Neural cell (in vitro differentiated cells): ENCODE results near the gene SLC6A1. TPM values are rescaled to one million over a fixed set of nuclear protein-coding genes. Genes with fewer than 3 reads are reported as not detected.

Experiments used
- H2AFZ ChIP-seq: fragments of 200-600, 300-800 bp; sonication (generic), shearing (Covaris generic); 2 replicates; pipeline ENCODE4 v1.6.0; 2014; ENCODE audit warnings: low read depth, mild to moderate bottlenecking, antibody characterized with exemption, low read length, moderate library complexity
- H3F3A ChIP-seq: fragments of 200-600 bp; shearing (Covaris generic); 2 replicates; pipeline ENCODE4 v1.6.1; 2016; ENCODE audit warnings: mild to moderate bottlenecking, moderate library complexity, mixed read lengths, antibody characterized with exemption, low read length; ENCODE audit not compliant: insufficient read depth, poor library complexity, severe bottlenecking
- H3K27ac ChIP-seq: fragments of 200-600, 300-800 bp; sonication (generic), shearing (Covaris generic); 2 replicates; pipeline ENCODE4 v1.5.1; 2014; ENCODE audit warnings: mild to moderate bottlenecking, low read length, moderate library complexity
- H3K27me3 ChIP-seq: fragments of 300-800, 200-600 bp; sonication (generic), shearing (Covaris generic); 2 replicates; pipeline ENCODE4 v1.6.0; 2014; ENCODE audit warnings: mild to moderate bottlenecking, low read depth, low read length, moderate library complexity; ENCODE audit not compliant: insufficient read depth
- H3K36me3 ChIP-seq: fragments of 300-800, 200-600 bp; sonication (generic), shearing (Covaris generic); 2 replicates; pipeline ENCODE4 v1.5.1; 2014; ENCODE audit warnings: mild to moderate bottlenecking, antibody characterized with exemption, low read length, moderate library complexity; ENCODE audit not compliant: insufficient read depth
- H3K4me2 ChIP-seq: fragments of 300-800, 200-600 bp; sonication (generic), shearing (Covaris generic); 2 replicates; pipeline ENCODE4 v1.6.0; 2014; ENCODE audit warnings: mild to moderate bottlenecking, low read length
- H3K4me3 ChIP-seq: fragments of 300-800, 200-600 bp; sonication (generic), shearing (Covaris generic); 2 replicates; pipeline ENCODE4 v1.5.1; 2014; ENCODE audit warnings: mild to moderate bottlenecking, low read length, moderate library complexity
- H3K79me2 ChIP-seq: fragments of 200-600 bp; shearing (Covaris generic); replicated peaks from 2 replicates; pipeline ENCODE4 v1.6.0; 2014; ENCODE audit warnings: mild to moderate bottlenecking, low read length, moderate library complexity; ENCODE audit not compliant: insufficient read depth
- H3K9ac ChIP-seq: fragments of 300-800, 200-600 bp; sonication (generic), shearing (Covaris generic); 2 replicates; pipeline ENCODE4 v1.6.1; 2016; ENCODE audit warnings: mild to moderate bottlenecking, low read length, mixed read lengths
- H3K9me2 ChIP-seq: fragments of 200-600 bp; shearing (Covaris generic); 2 replicates; pipeline ENCODE4 v1.6.1; 2016; ENCODE audit warnings: mild to moderate bottlenecking, low read length, mixed read lengths; ENCODE audit not compliant: insufficient read depth
- H3K9me3 ChIP-seq: fragments of 200-600, 300-800 bp; sonication (generic), shearing (Covaris generic); 2 replicates; pipeline ENCODE4 v1.6.1; 2016; ENCODE audit warnings: mild to moderate bottlenecking, mixed run types, low read length, moderate library complexity, mixed read lengths
- H4K20me1 ChIP-seq: fragments of 200-600 bp; shearing (Covaris generic); 2 replicates; pipeline ENCODE4 v1.6.1; 2016; ENCODE audit warnings: mild to moderate bottlenecking, mixed run types; ENCODE audit not compliant: insufficient read depth
- EP300 ChIP-seq: fragments of 450-650 bp; conservative IDR thresholded peaks from 2 replicates; pipeline ENCODE4 v1.6.1; 2014; ENCODE audit warnings: antibody characterized with exemption, mild to moderate bottlenecking, moderate library complexity; ENCODE audit not compliant: poor library complexity, severe bottlenecking
- EZH2 ChIP-seq: fragments of 200-600, 300-800 bp; shearing (Covaris generic), sonication (generic); IDR thresholded peaks from 2 replicates; pipeline ENCODE4 v1.6.1; 2014; ENCODE audit warnings: antibody characterized with exemption, low read length, borderline replicate concordance, mild to moderate bottlenecking; ENCODE audit not compliant: insufficient read depth, poor library complexity, severe bottlenecking
- MXI1 ChIP-seq: fragments of 450-650 bp; conservative IDR thresholded peaks from 2 replicates; pipeline ENCODE4 v1.6.1; 2014; ENCODE audit warnings: antibody characterized with exemption, mild to moderate bottlenecking; ENCODE audit not compliant: poor library complexity, severe bottlenecking
- POLR2AphosphoS5 ChIP-seq: IDR thresholded peaks from 2 replicates; pipeline ENCODE4 v1.6.1; 2012
- RAD21 ChIP-seq: fragments of 450-650 bp; conservative IDR thresholded peaks from 2 replicates; pipeline ENCODE4 v1.6.1; 2014; ENCODE audit warnings: antibody characterized with exemption, mild to moderate bottlenecking, moderate library complexity
- SMC3 ChIP-seq: fragments of 450-650 bp; conservative IDR thresholded peaks from 2 replicates; pipeline ENCODE4 v1.6.1; 2014; ENCODE audit warnings: antibody characterized with exemption, mild to moderate bottlenecking, moderate library complexity; ENCODE audit not compliant: poor library complexity
- TAF1 ChIP-seq: IDR thresholded peaks from 2 replicates; pipeline ENCODE4 v1.6.1; 2012; ENCODE audit warnings: low read depth
- polyA plus RNA-seq: library from polyadenylated mRNA; depleted of rRNA; stranded (reverse); fragments of >200 nt; gene quantifications from 2 replicates; pipeline ENCODE4 v1.2.3, GENCODE V29; 2014
- TF ChIP-seq, protein P1 (sequence below): IDR thresholded peaks from 2 replicates; pipeline ENCODE4 v1.6.1; 2012; ENCODE audit warnings: borderline replicate concordance
- TF ChIP-seq, protein P2 (sequence below): fragments of 450-650 bp; IDR thresholded peaks from 2 replicates; pipeline ENCODE4 v1.5.1; 2014; ENCODE audit warnings: antibody characterized with exemption, mild to moderate bottlenecking, moderate library complexity; ENCODE audit not compliant: poor library complexity, severe bottlenecking

Gene SLC6A1
- polyA plus RNA-seq, 1 donor from 2014 or later = 43.2 TPM

DNA sequence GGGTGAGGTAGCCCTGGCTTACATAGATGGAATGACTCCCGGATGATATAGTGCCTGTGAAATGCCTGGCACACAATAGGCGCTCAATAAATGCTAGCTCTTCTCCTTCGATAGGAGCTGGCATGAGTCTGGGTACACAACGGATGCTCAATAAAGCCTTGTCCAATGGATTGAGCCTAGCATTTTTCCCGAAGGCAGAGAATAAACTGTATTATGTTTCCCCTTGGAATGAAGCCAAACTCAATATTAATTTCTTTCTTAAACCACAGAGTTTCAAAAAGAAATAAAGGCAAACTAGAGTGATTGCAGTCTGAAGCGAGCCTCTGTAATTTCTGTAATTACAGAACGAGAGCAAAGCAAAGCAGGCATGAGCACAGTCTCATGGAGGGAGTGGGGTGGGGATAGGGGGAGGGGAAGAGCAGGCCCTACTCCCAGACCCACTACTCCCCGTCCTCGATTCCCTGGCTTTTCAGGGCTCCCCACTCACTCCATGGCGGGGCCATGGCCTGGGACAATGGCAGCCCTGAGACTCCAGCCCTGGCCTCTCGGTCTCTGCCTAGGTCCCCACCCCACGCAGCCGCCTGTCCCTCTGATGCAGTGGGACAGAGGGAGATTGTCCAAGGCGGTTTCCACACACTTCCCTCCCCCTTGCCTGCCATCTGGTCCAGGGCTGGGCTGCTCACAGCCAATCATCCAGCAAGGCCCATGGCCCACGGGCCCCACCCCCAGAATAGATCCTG, 18.0 kb downstream of the SLC6A1 start:
- Histone ChIP-seq H3K79me2 (no peaks in the 10 kb centered on the region), H3K9me2 (no peaks in the 10 kb centered on the region), H3K27ac (peak overlapping the region; percentile 17), H3F3A (no peaks in the 10 kb centered on the region), H3K9me3 (no peaks in the 10 kb centered on the region), H3K9ac (peak overlapping the region; percentile 19), H4K20me1 (no peaks in the 10 kb centered on the region), H2AFZ (no peak overlapping the region), H3K27me3 (no peaks in the 10 kb centered on the region), H3K4me3 (no peak overlapping the region), H3K36me3 (no peaks in the 10 kb centered on the region), H3K4me2 (no peak overlapping the region)
- no peak for TF ChIP-seq EZH2
- no peak for TF ChIP-seq SMC3
- TF ChIP-seq TAF1 = no peak
- TF ChIP-seq EP300 = no peak
- TF ChIP-seq RAD21 = no peak
- no peak for TF ChIP-seq POLR2AphosphoS5
- TF ChIP-seq MXI1 = no peak

DNA sequence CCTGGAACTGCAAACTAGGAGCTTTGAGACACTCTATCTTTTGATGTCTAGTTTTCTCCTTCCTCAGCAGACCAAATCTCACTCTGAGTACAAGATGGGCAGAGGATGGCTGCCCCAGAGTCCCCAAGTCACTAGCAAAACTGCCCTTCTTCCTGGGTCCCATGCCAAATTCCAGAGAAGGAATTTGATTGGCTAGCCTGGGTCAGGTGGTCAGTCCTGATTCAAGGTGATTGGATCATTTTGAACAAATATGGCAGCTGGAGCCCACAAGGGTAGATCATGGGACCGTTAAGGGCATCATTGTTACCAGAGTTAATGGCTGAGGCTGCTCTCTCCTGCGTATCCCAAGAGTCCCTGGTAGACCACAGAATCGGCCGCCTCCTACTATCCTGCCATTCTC, 21.7 kb downstream of the SLC6A1 start:
- Histone ChIP-seq H3K79me2 (no peaks in the 10 kb centered on the region), H3K4me2 (no peak overlapping the region), H3K36me3 (no peaks in the 10 kb centered on the region), H2AFZ (no peak overlapping the region), H3K27ac (no peak overlapping the region), H3K9ac (no peak overlapping the region), H3K9me3 (no peaks in the 10 kb centered on the region), H3F3A (no peaks in the 10 kb centered on the region), H4K20me1 (no peaks in the 10 kb centered on the region), H3K9me2 (no peaks in the 10 kb centered on the region), H3K27me3 (no peaks in the 10 kb centered on the region), H3K4me3 (no peak overlapping the region)
- TF ChIP-seq EP300 (no peak), MXI1 (no peak), EZH2 (no peak), RAD21 (no peak), TAF1 (no peak), POLR2AphosphoS5 (no peak), SMC3 (no peak)
- TF ChIP-seq, protein P1, sequence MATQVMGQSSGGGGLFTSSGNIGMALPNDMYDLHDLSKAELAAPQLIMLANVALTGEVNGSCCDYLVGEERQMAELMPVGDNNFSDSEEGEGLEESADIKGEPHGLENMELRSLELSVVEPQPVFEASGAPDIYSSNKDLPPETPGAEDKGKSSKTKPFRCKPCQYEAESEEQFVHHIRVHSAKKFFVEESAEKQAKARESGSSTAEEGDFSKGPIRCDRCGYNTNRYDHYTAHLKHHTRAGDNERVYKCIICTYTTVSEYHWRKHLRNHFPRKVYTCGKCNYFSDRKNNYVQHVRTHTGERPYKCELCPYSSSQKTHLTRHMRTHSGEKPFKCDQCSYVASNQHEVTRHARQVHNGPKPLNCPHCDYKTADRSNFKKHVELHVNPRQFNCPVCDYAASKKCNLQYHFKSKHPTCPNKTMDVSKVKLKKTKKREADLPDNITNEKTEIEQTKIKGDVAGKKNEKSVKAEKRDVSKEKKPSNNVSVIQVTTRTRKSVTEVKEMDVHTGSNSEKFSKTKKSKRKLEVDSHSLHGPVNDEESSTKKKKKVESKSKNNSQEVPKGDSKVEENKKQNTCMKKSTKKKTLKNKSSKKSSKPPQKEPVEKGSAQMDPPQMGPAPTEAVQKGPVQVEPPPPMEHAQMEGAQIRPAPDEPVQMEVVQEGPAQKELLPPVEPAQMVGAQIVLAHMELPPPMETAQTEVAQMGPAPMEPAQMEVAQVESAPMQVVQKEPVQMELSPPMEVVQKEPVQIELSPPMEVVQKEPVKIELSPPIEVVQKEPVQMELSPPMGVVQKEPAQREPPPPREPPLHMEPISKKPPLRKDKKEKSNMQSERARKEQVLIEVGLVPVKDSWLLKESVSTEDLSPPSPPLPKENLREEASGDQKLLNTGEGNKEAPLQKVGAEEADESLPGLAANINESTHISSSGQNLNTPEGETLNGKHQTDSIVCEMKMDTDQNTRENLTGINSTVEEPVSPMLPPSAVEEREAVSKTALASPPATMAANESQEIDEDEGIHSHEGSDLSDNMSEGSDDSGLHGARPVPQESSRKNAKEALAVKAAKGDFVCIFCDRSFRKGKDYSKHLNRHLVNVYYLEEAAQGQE = no peak
- TF ChIP-seq, protein P2, sequence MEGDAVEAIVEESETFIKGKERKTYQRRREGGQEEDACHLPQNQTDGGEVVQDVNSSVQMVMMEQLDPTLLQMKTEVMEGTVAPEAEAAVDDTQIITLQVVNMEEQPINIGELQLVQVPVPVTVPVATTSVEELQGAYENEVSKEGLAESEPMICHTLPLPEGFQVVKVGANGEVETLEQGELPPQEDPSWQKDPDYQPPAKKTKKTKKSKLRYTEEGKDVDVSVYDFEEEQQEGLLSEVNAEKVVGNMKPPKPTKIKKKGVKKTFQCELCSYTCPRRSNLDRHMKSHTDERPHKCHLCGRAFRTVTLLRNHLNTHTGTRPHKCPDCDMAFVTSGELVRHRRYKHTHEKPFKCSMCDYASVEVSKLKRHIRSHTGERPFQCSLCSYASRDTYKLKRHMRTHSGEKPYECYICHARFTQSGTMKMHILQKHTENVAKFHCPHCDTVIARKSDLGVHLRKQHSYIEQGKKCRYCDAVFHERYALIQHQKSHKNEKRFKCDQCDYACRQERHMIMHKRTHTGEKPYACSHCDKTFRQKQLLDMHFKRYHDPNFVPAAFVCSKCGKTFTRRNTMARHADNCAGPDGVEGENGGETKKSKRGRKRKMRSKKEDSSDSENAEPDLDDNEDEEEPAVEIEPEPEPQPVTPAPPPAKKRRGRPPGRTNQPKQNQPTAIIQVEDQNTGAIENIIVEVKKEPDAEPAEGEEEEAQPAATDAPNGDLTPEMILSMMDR = no peak
